Mesendoderm (in vitro differentiated cells): Measurements from ENCODE around the gene POLR3C.

Experiments
- DNase-seq: peaks from one replicate; pipeline ENCODE4 v3.0.0; 2013
- H2AK5ac ChIP-seq: 2 replicates; pipeline ENCODE4 v1.6.1; 2013; ENCODE audit warnings: low read length, inconsistent platforms
- H2BK120ac ChIP-seq: 2 replicates; pipeline ENCODE4 v1.6.1; 2013; ENCODE audit warnings: low read depth, mild to moderate bottlenecking, low read length, moderate library complexity, mixed read lengths
- H2BK15ac ChIP-seq: replicated peaks from 2 replicates; pipeline ENCODE4 v1.6.1; 2013; ENCODE audit warnings: low read depth, mild to moderate bottlenecking, moderate library complexity
- H2BK5ac ChIP-seq: 2 replicates; pipeline ENCODE4 v1.6.1; 2013; ENCODE audit warnings: low read length, inconsistent platforms
- H3K18ac ChIP-seq: 2 replicates; pipeline ENCODE4 v1.6.1; 2013; ENCODE audit warnings: mild to moderate bottlenecking, low read length, mixed read lengths
- H3K23ac ChIP-seq: one replicate; pipeline ENCODE4 v1.6.1; 2013; ENCODE audit warnings: low read length
- H3K27ac ChIP-seq: 2 replicates; pipeline ENCODE4 v1.5.1; 2013; ENCODE audit warnings: low read depth, mild to moderate bottlenecking, inconsistent platforms, low read length, moderate library complexity
- H3K27me3 ChIP-seq: 2 replicates; pipeline ENCODE4 v1.6.1; 2013; ENCODE audit warnings: low read length, control low read depth, mild to moderate bottlenecking, inconsistent platforms; ENCODE audit not compliant: insufficient read depth, poor library complexity
- H3K36me3 ChIP-seq: 2 replicates; pipeline ENCODE4 v1.6.1; 2013; ENCODE audit warnings: low read length, inconsistent platforms; ENCODE audit not compliant: control insufficient read depth, insufficient read depth
- H3K4ac ChIP-seq: one replicate; pipeline ENCODE4 v1.6.1; 2013; ENCODE audit warnings: low read depth, mild to moderate bottlenecking, low read length, moderate library complexity
- H3K4me1 ChIP-seq: 2 replicates; pipeline ENCODE4 v1.6.1; 2013; ENCODE audit warnings: low read depth, low read length, inconsistent platforms; ENCODE audit not compliant: control insufficient read depth
- H3K4me2 ChIP-seq: 2 replicates; pipeline ENCODE4 v1.6.1; 2013; ENCODE audit warnings: low read length
- H3K4me3 ChIP-seq: 2 replicates; pipeline ENCODE4 v1.5.1; 2013; ENCODE audit warnings: mild to moderate bottlenecking, low read length
- H3K56ac ChIP-seq: one replicate; pipeline ENCODE4 v1.6.1; 2013; ENCODE audit warnings: low read length
- H3K79me1 ChIP-seq: 2 replicates; pipeline ENCODE4 v1.6.1; 2013; ENCODE audit warnings: low read length, inconsistent platforms
- H3K79me2 ChIP-seq: 2 replicates; pipeline ENCODE4 v1.6.1; 2013; ENCODE audit warnings: mild to moderate bottlenecking, low read length; ENCODE audit not compliant: control insufficient read depth, insufficient read depth
- H3K9ac ChIP-seq: 2 replicates; pipeline ENCODE4 v1.6.1; 2013; ENCODE audit warnings: low read length, inconsistent platforms
- H4K5ac ChIP-seq: one replicate; pipeline ENCODE4 v1.6.1; 2013; ENCODE audit warnings: low read length
- H4K8ac ChIP-seq: one replicate; pipeline ENCODE4 v1.6.1; 2013; ENCODE audit warnings: low read depth, mild to moderate bottlenecking, control low read depth, low read length, moderate library complexity
- WGBS: extraction: QIAGEN DNeasy Blood & Tissue Kit; methylation state at CpG from one replicate; pipeline ENCODE4 v1.1.7; 2013; ENCODE audit warnings: low lambda C conversion rate, missing lambda C conversion rate; ENCODE audit not compliant: insufficient coverage; ENCODE audit errors: extremely low coverage; 5-methylcytosine and 5-hydroxymethylcytosine counted together

The POLR3C gene

DNA sequence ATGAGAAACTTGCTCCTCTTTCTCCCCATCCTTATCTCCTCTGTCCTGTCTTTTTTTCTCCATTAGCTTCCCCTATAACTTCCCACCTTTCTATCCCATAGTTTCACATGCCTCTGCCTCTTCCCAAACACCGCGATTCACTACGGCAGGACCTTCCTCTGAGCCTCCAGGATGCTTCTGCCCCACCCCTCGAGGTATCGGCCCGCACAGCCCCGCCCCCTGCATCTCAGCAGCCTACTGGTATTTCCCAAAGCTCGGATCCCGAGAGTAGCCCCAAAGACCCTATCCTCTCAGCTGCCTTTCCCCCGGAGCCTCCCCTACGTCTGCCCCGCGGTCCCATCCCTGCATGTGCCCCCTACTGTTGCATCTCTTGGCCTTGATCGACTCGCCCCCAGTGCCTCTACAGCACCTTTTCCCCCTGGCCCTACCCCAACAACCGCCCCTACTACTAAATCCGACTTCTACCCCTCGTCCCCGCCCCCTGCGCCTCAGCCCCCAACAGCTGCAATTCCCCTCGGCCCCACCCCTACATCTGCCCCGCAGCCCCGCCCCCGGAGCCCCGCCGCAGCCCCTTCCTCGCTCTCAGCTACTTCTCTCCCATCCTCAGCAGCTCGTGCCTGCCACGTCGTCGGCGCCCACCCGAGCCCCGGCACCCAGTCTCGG lies 34.4 kb downstream of the POLR3C start:
- peak overlapping the region; percentile 96 for H3K56ac ChIP-seq
- H2AK5ac ChIP-seq: no peak overlapping the region
- peak overlapping the region; percentile 70 for H3K27ac ChIP-seq
- WGBS: no CpG with 5 or more reads among the region's 35 CpGs
- peak overlapping the region; percentile 81 for H3K18ac ChIP-seq
- H3K79me1 ChIP-seq: peaks cover 9% of the 10 kb centered on the region
- H3K36me3 ChIP-seq: peaks cover 22% of the 10 kb centered on the region
- H4K8ac ChIP-seq: no peak overlapping the region
- H2BK15ac ChIP-seq: no peak overlapping the region
- peak overlapping the region; percentile 61 for H3K4me2 ChIP-seq
- H4K5ac ChIP-seq: no peak overlapping the region
- H3K79me2 ChIP-seq: peaks cover 2% of the 10 kb centered on the region
- H3K9ac ChIP-seq: peak overlapping the region; percentile 88
- peak overlapping the region; percentile 66 for H3K4ac ChIP-seq
- no peaks in the 10 kb centered on the region for H3K27me3 ChIP-seq
- peak overlapping the region; percentile 82 for H3K4me3 ChIP-seq
- DNase-seq: peak; percentile 91
- H2BK120ac ChIP-seq: no peak overlapping the region
- no peak overlapping the region for H3K23ac ChIP-seq
- H3K4me1 ChIP-seq: peaks cover 5% of the 10 kb centered on the region
- H2BK5ac ChIP-seq: peak overlapping the region; percentile 88

DNA sequence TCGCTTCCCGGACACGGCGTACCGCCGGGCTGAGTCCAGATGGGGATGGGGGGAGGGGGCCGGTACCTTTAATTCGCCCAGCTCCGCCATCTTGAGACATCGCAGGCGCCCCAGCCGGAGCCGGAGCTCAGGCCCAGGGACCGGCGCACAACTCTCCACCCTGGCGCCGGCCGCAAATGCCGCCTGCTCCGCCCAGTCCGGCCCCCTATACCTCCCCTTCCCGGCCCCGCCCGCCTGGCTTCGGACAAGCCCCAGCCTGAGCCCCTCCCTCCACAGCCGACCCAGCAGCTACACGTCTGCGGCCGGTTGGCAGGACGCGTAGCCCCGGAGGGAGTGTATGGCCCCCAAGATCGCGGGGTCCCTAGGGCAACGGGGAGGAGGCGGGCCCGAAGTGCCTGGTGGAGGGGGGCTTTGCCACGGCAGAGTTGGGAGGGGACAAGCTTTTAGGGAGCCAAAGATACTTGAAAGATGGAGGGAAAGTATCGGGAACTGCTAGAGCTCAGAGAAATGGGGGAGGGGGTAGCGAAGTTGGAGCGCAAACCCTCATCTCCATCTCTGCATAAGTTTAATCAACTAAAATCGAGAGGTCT lies 35.0 kb downstream of the POLR3C start, which contains the start of gene PIAS3:
Gene PIAS3 (minus strand): TSS at position 181 of the 590 bp plus-strand sequence. CDS start 91 bp downstream, at position 90.
- Histone ChIP-seq H4K8ac (no peak within 1 kb of the TSS), H3K4me1 (peaks cover 5% of the 10 kb centered on the region), H4K5ac (no peak within 1 kb of the TSS), H3K9ac (peak within 1 kb of the TSS; percentile 90), H2BK120ac (no peak within 1 kb of the TSS), H3K4me3 (peak within 1 kb of the TSS; percentile 82), H3K23ac (no peak within 1 kb of the TSS), H3K4ac (peak within 1 kb of the TSS; percentile 66), H3K18ac (peak within 1 kb of the TSS; percentile 81), H3K4me2 (peak within 1 kb of the TSS; percentile 61), H3K27ac (peak within 1 kb of the TSS; percentile 70), H3K79me1 (peaks cover 9% of the 10 kb centered on the region), H3K36me3 (peaks cover 18% of the 10 kb centered on the region), H3K27me3 (no peaks in the 10 kb centered on the region), H2BK5ac (peak within 1 kb of the TSS; percentile 88), H3K56ac (peak within 1 kb of the TSS; percentile 96), H2AK5ac (no peak within 1 kb of the TSS), H3K79me2 (peaks cover 2% of the 10 kb centered on the region), H2BK15ac (no peak within 1 kb of the TSS)
- DNase-seq: peak; percentile 98
- WGBS: no CpG with 5 or more reads among the region's 42 CpGs

DNA sequence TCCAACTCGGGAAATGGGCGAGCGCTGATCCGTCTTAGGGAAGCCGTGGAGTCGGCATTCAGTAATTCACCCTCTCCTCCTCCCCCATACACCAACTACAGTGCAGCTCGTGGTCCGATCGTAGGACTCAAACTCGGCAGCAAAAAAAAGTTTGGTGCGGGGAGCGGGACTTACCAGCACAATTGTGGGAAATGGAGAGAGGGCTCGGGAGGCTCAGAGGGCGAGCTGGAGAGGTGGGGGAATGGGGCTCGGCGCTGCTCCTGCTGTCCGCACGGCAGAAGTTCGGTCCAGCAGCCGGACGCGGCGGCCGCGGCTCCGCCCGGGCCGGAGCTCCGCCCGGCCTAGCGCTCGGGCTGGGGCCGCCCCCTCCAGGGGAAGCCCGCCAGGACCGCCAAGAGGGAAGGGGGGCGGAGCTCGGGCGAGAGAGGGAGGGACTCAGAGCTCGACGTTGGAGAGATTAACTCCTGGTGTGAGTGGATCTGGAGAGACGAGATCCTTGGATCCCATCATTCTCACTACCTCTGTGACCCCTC lies 35.6 kb downstream of the POLR3C start:
- H3K4me2 ChIP-seq: peak overlapping the region; percentile 47
- no peak overlapping the region for H3K4ac ChIP-seq
- WGBS: no CpG with 5 or more reads among the region's 41 CpGs
- no peak overlapping the region for H2BK120ac ChIP-seq
- H3K23ac ChIP-seq: no peak overlapping the region
- H3K4me3 ChIP-seq: peak overlapping the region; percentile 68
- H2AK5ac ChIP-seq: no peak overlapping the region
- H4K8ac ChIP-seq: no peak overlapping the region
- no peak overlapping the region for H4K5ac ChIP-seq
- H2BK15ac ChIP-seq: no peak overlapping the region
- peak overlapping the region; percentile 34 for H3K18ac ChIP-seq
- H3K79me2 ChIP-seq: peaks cover 2% of the 10 kb centered on the region
- H3K36me3 ChIP-seq: peaks cover 15% of the 10 kb centered on the region
- H3K56ac ChIP-seq: peak overlapping the region; percentile 91
- peak overlapping the region; percentile 90 for H3K9ac ChIP-seq
- H3K27me3 ChIP-seq: no peaks in the 10 kb centered on the region
- H2BK5ac ChIP-seq: peak overlapping the region; percentile 39
- peaks cover 9% of the 10 kb centered on the region for H3K79me1 ChIP-seq
- peak; percentile 93 for DNase-seq
- peak overlapping the region; percentile 63 for H3K27ac ChIP-seq
- peaks cover 5% of the 10 kb centered on the region for H3K4me1 ChIP-seq

GRCh38 chr1:145863282-145864018 lies 39.5 kb downstream of the POLR3C start:
- no peak overlapping the region for H2BK15ac ChIP-seq
- H3K79me1 ChIP-seq: no peaks in the 10 kb centered on the region
- H2BK120ac ChIP-seq: no peak overlapping the region
- no peak overlapping the region for H3K4me3 ChIP-seq
- no peaks in the 10 kb centered on the region for H3K36me3 ChIP-seq
- H3K4ac ChIP-seq: no peak overlapping the region
- H3K4me1 ChIP-seq: peaks cover 4% of the 10 kb centered on the region
- no peaks in the 10 kb centered on the region for H3K27me3 ChIP-seq
- H4K8ac ChIP-seq: no peak overlapping the region
- H3K18ac ChIP-seq: no peak overlapping the region
- no peak overlapping the region for H4K5ac ChIP-seq
- no peak overlapping the region for H3K23ac ChIP-seq
- H3K4me2 ChIP-seq: no peak overlapping the region
- no peak overlapping the region for H3K9ac ChIP-seq
- no peak overlapping the region for H2BK5ac ChIP-seq
- WGBS: no CpG with 5 or more reads among the region's 5 CpGs
- peak overlapping the region; percentile 17 for H3K56ac ChIP-seq
- H3K27ac ChIP-seq: no peak overlapping the region
- H2AK5ac ChIP-seq: no peak overlapping the region
- no peak for DNase-seq
- no peaks in the 10 kb centered on the region for H3K79me2 ChIP-seq

GRCh38 chr1:145868232-145868631 lies 44.2 kb downstream of the POLR3C start:
- no peak overlapping the region for H3K4me3 ChIP-seq

More at GRCh38 chr1:145868232-145868631, 44.2 kb downstream of the POLR3C start:
- Histone ChIP-seq H3K9ac (no peak overlapping the region), H3K27ac (no peak overlapping the region), H3K18ac (no peak overlapping the region), H2BK5ac (no peak overlapping the region), H2AK5ac (no peak overlapping the region), H4K8ac (no peak overlapping the region), H3K4me1 (no peaks in the 10 kb centered on the region), H3K36me3 (no peaks in the 10 kb centered on the region), H3K27me3 (no peaks in the 10 kb centered on the region), H3K79me1 (no peaks in the 10 kb centered on the region), H2BK15ac (no peak overlapping the region), H3K56ac (no peak overlapping the region), H2BK120ac (no peak overlapping the region), H4K5ac (no peak overlapping the region), H3K79me2 (no peaks in the 10 kb centered on the region), H3K23ac (no peak overlapping the region), H3K4me2 (no peak overlapping the region), H3K4ac (no peak overlapping the region)
- DNase-seq: no peak
- no CpG with 5 or more reads among the region's 4 CpGs for whole genome bisulfite sequencing
